ENCODE results near the gene ANKRD63. TPM values are rescaled to one million over a fixed set of nuclear protein-coding genes. Genes with fewer than 3 reads are reported as not detected.
A peak's percentile ranks its signal among the peaks of the same experiment; 100 is the strongest.

Gene ANKRD63
- total and polyA plus RNA-seq, 4 experiments from 2014 or later, result not detected

- no peaks in the 10 kb centered on the region for H3K36me3 Mint-ChIP-seq
- peaks cover 12% of the 10 kb centered on the region for H3K4me1 ChIP-seq (ENCODE audit: insufficient read depth, low read length)
- no peak overlapping the region for H3K4me3 ChIP-seq (ENCODE audit: low read length in 2 of 2)
- no peaks in the 10 kb centered on the region for H3K27me3 ChIP-seq (ENCODE audit: insufficient read depth, low read length)
- no peak for DNase-seq
- peaks cover 7 to 11% of the 10 kb centered on the region in 2 donors for H3K27me3 Mint-ChIP-seq
- no peaks in the 10 kb centered on the region for H3K9me3 Mint-ChIP-seq
- CTCF ChIA-PET (ENCODE audit: partially characterized antibody), result no interaction called here
- H3K36me3 ChIP-seq (ENCODE audit: insufficient read depth, low read length), result no peaks in the 10 kb centered on the region
- no peaks in the 10 kb centered on the region for H3K9me3 ChIP-seq (ENCODE audit: control insufficient read depth in 1 of 2, low read length in 2 of 2)
- intact Hi-C loops (cut with micrococcal nuclease), result no loop called here
- no peak overlapping the region for H3K27ac ChIP-seq (ENCODE audit: low read depth, low read length)
- H3K27ac Mint-ChIP-seq, result peak overlapping the region in 1 of 7 donors; percentile 63
- no peak overlapping the region for H3K4me3 Mint-ChIP-seq
- H3K4me1 Mint-ChIP-seq, result peaks cover 5 to 12% (median 7%) of the 10 kb centered on the region in 4 donors
- POLR2A ChIA-PET (ENCODE audit: partially characterized antibody), result no interaction called here
Measured at GRCh38 chr15:40234783-40235182, 48.1 kb downstream of the ANKRD63 start.

GRCh38 chr15:40233727-40234577 lies 48.9 kb downstream of the ANKRD63 start:
- Mint-ChIP-seq H3K9me3 (no peaks in the 10 kb centered on the region), H3K27me3 (peaks cover 3 to 5% of the 10 kb centered on the region in 2 donors), H3K36me3 (no peaks in the 10 kb centered on the region), H3K4me3 (no peak overlapping the region), H3K4me1 (peaks cover 2 to 7% (median 4%) of the 10 kb centered on the region in 4 donors), H3K27ac (peak overlapping the region in 1 of 7 donors; percentile 56)
- intact Hi-C loops (cut with micrococcal nuclease), result no loop called here
- Histone ChIP-seq H3K27ac (ENCODE audit: low read depth, low read length) (no peak overlapping the region), H3K9me3 (ENCODE audit: control insufficient read depth in 1 of 2, low read length in 2 of 2) (no peaks in the 10 kb centered on the region), H3K27me3 (ENCODE audit: insufficient read depth, low read length) (no peaks in the 10 kb centered on the region), H3K36me3 (ENCODE audit: insufficient read depth, low read length) (no peaks in the 10 kb centered on the region), H3K4me3 (ENCODE audit: low read length in 2 of 2) (no peak overlapping the region), H3K4me1 (ENCODE audit: insufficient read depth, low read length) (peaks cover 5% of the 10 kb centered on the region)
- POLR2A ChIA-PET (ENCODE audit: partially characterized antibody), result no interaction called here
- CTCF ChIA-PET (ENCODE audit: partially characterized antibody), result no interaction called here
- no peak for DNase-seq

GRCh38 chr15:40232625-40233070 lies 50.2 kb downstream of the ANKRD63 start:
- POLR2A ChIA-PET (ENCODE audit: partially characterized antibody), result no interaction called here
- Histone ChIP-seq H3K4me3 (ENCODE audit: low read length in 2 of 2) (no peak overlapping the region), H3K4me1 (ENCODE audit: insufficient read depth, low read length) (no peaks in the 10 kb centered on the region), H3K27ac (ENCODE audit: low read depth, low read length) (no peak overlapping the region), H3K36me3 (ENCODE audit: insufficient read depth, low read length) (no peaks in the 10 kb centered on the region), H3K9me3 (ENCODE audit: control insufficient read depth in 1 of 2, low read length in 2 of 2) (no peaks in the 10 kb centered on the region), H3K27me3 (ENCODE audit: insufficient read depth, low read length) (no peaks in the 10 kb centered on the region)
- intact Hi-C loops (cut with micrococcal nuclease), result no loop called here
- Mint-ChIP-seq H3K36me3 (no peaks in the 10 kb centered on the region), H3K4me1 (no peaks in the 10 kb centered on the region), H3K4me3 (no peak overlapping the region), H3K27me3 (no peaks in the 10 kb centered on the region), H3K27ac (no peak overlapping the region), H3K9me3 (no peaks in the 10 kb centered on the region)
- CTCF ChIA-PET (ENCODE audit: partially characterized antibody), result no interaction called here
- no peak for DNase-seq

Other genes starting within 250 kb of the ANKRD63 start
- gene SRP14, start 243.9 kb downstream of the ANKRD63 start, total RNA-seq, result 100 to 1,000 TPM; 118 to 120 TPM
- 1,000 to 10,000 TPM in 1 of 2 donors, 100 to 1,000 TPM in 1; 773 to 1,035 TPM for gene SRP14, start 243.9 kb downstream of the ANKRD63 start, polyA plus RNA-seq
- 10 to 100 TPM; 13.3 to 13.7 TPM for gene BMF, start 174.2 kb downstream of the ANKRD63 start, total RNA-seq
- gene BMF, start 174.2 kb downstream of the ANKRD63 start, polyA plus RNA-seq, result under 1 TPM; 0.55 to 0.99 TPM
- gene BUB1B, start 122.0 kb downstream of the ANKRD63 start, total RNA-seq, result under 1 TPM; 0.55 to 0.89 TPM
- gene BUB1B, start 122.0 kb downstream of the ANKRD63 start, polyA plus RNA-seq, result under 1 TPM in 1 of 2 donors, not detected in 1; 0.40 TPM
- gene PAK6, start 44.0 kb downstream of the ANKRD63 start, total RNA-seq, result under 1 TPM in 1 of 2 experiments, not detected in 1; 0.67 TPM
- gene PAK6, start 44.0 kb downstream of the ANKRD63 start, polyA plus RNA-seq, result 1 to 10 TPM in 1 of 2 donors, under 1 TPM in 1; 0.53 to 1.7 TPM
- gene PLCB2, start 24.9 kb upstream of the ANKRD63 start, total RNA-seq, result 100 to 1,000 TPM; 211 to 219 TPM
- gene PLCB2, start 24.9 kb upstream of the ANKRD63 start, polyA plus RNA-seq, result 10 to 100 TPM; 22.6 to 37.5 TPM
- 1 to 10 TPM; 7.2 to 7.5 TPM for gene INAFM2, start 40.6 kb upstream of the ANKRD63 start, total RNA-seq
- 1 to 10 TPM in 1 of 2 donors, under 1 TPM in 1; 0.08 to 2.8 TPM for gene INAFM2, start 40.6 kb upstream of the ANKRD63 start, polyA plus RNA-seq
- gene CCDC9B, start 57.9 kb upstream of the ANKRD63 start, total RNA-seq, result 1 to 10 TPM; 2.6 to 5.1 TPM
- under 1 TPM in 1 of 2 donors, not detected in 1; 0.53 TPM for gene CCDC9B, start 57.9 kb upstream of the ANKRD63 start, polyA plus RNA-seq
- not detected for gene PHGR1, start 68.0 kb upstream of the ANKRD63 start, total RNA-seq
- gene PHGR1, start 68.0 kb upstream of the ANKRD63 start, polyA plus RNA-seq, result not detected
- under 1 TPM; 0.03 to 0.23 TPM for gene DISP2, start 75.2 kb upstream of the ANKRD63 start, total RNA-seq
- under 1 TPM in 1 of 2 donors, not detected in 1; 0.05 TPM for gene DISP2, start 75.2 kb upstream of the ANKRD63 start, polyA plus RNA-seq
- 1 to 10 TPM; 6.8 to 8.8 TPM for gene KNSTRN, start 99.7 kb upstream of the ANKRD63 start, total RNA-seq
- gene KNSTRN, start 99.7 kb upstream of the ANKRD63 start, polyA plus RNA-seq, result 1 to 10 TPM; 1.0 to 2.5 TPM
- 10 to 100 TPM; 56.4 to 62.2 TPM for gene IVD, start 122.7 kb upstream of the ANKRD63 start, total RNA-seq
- 10 to 100 TPM; 25.7 to 26.8 TPM for gene IVD, start 122.7 kb upstream of the ANKRD63 start, polyA plus RNA-seq
- gene BAHD1, start 157.9 kb upstream of the ANKRD63 start, total RNA-seq, result 10 to 100 TPM; 47.0 to 49.2 TPM
- 1 to 10 TPM; 1.5 to 4.6 TPM for gene BAHD1, start 157.9 kb upstream of the ANKRD63 start, polyA plus RNA-seq
- 10 to 100 TPM in 1 of 2 experiments, 1 to 10 TPM in 1; 9.1 to 10.5 TPM for gene CHST14, start 187.9 kb upstream of the ANKRD63 start, total RNA-seq
- gene CHST14, start 187.9 kb upstream of the ANKRD63 start, polyA plus RNA-seq, result 1 to 10 TPM in 1 of 2 donors, under 1 TPM in 1; 0.64 to 1.5 TPM